SJSA1 (cell line): Measurements from ENCODE around the gene EXO1. TPM values are rescaled to one million over a fixed set of nuclear protein-coding genes. Genes with fewer than 3 reads are reported as not detected.
"Not testable (repeated sequence)": the region's sequence is repeated elsewhere in the genome, so short reads cannot be mapped to it uniquely, and the experiment has no call there.

Source experiments
- DNase-seq, 2 experiments: peaks; one replicate each; pipeline ENCODE4 v3.0.0-alpha.2; 2015 to 2020; ENCODE audit warnings: low spot score in 2 of 2, low read depth in 1 of 2
- H3K27ac ChIP-seq: fragments of 250-450 bp; sonication (Bioruptor Pico); 2 replicates; pipeline ENCODE4 v1.5.1; 2020; ENCODE audit warnings: mild to moderate bottlenecking, moderate library complexity
- H3K27me3 ChIP-seq: fragments of 250-450 bp; sonication (Bioruptor Pico); replicated peaks from 2 replicates; pipeline ENCODE4 v1.5.1; 2020; ENCODE audit warnings: mild to moderate bottlenecking, moderate library complexity
- H3K36me3 ChIP-seq: fragments of 250-450 bp; sonication (Bioruptor Pico); 2 replicates; pipeline ENCODE4 v1.5.1; 2020; ENCODE audit warnings: mild to moderate bottlenecking
- H3K4me1 ChIP-seq: fragments of 250-450 bp; sonication (Bioruptor Pico); replicated peaks from 2 replicates; pipeline ENCODE4 v1.6.1; 2021; ENCODE audit warnings: mild to moderate bottlenecking
- H3K4me3 ChIP-seq: fragments of 250-450 bp; sonication (Bioruptor Pico); 2 replicates; pipeline ENCODE4 v1.5.1; 2020; ENCODE audit warnings: mild to moderate bottlenecking
- H3K9me3 ChIP-seq: fragments of 250-450 bp; sonication (Bioruptor Pico); replicated peaks from 2 replicates; pipeline ENCODE4 v1.5.1; 2020; ENCODE audit warnings: mild to moderate bottlenecking
- total RNA-seq: library from RNA; depleted of rRNA; stranded (reverse); fragments of >200 nt; shearing (Covaris generic); gene quantifications from 2 replicates; pipeline ENCODE4 v1.2.3, GENCODE V29; 2014; rRNA removed

Gene EXO1
- 42.9 and 48.3 TPM in 2 replicates for total RNA-seq

GRCh38 chr1:241847796-241848685, at the start of gene EXO1:
Gene EXO1, plus strand, starts transcription at chr1:241848204. Its CDS starts 2,222 bp downstream, at chr1:241850426.
- H3K27ac ChIP-seq: peak within 1 kb of the TSS; percentile 95
- no peaks in the 10 kb centered on the region for H3K27me3 ChIP-seq
- H3K4me1 ChIP-seq: peaks cover 16% of the 10 kb centered on the region
- DNase-seq: peak; percentile 91 to 96
- H3K4me3 ChIP-seq: peak within 1 kb of the TSS; percentile 91
- peaks cover 43% of the 10 kb centered on the region for H3K36me3 ChIP-seq
- H3K9me3 ChIP-seq: no peaks in the 10 kb centered on the region

DNA sequence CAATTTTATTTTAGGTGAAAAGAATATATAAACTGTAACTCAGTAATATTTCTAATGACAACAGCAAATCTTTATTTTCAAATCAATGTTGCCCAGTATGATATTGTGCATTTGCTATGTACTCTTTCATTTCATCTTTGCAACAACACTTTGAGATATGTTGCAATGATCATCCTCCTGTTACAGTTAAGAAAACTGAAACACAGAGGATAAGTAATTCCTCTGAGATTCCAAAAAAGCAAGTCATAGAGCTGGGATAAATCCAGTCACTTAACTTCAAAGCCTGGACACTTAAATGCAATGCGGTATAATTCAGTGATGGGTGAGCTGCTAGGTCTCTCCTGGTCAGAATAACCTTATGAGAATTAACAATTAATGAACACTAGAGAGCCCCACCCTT, 48.6 kb upstream of the EXO1 start:
- H3K27me3 ChIP-seq: 0 out of 2 replicates have a peak, but pooled peaks cover 2% of the 10 kb centered on the region
- no peak overlapping the region for H3K4me3 ChIP-seq
- no peak for DNase-seq
- H3K9me3 ChIP-seq: no peaks in the 10 kb centered on the region
- no peak overlapping the region for H3K27ac ChIP-seq
- H3K36me3 ChIP-seq: no peaks in the 10 kb centered on the region
- peaks cover 4% of the 10 kb centered on the region for H3K4me1 ChIP-seq

DNA sequence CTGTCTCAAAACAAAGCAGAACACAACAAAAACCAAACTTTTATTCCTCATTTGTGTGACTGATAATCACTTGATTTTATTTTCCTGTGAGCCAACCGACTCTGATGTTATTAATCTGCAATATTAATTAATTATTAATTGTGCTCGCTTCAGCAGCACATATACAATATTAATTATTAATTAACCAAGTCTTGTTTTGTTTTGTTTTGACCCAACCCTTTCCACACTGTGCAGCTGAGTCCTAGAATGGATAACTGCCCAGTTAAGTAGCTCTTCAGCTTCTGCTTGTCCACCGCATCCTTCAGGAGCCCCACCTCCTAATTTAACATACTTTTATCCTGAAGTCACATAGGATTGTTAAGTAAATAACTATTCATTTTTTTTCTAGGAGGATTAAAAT, 47.4 kb upstream of the EXO1 start:
- DNase-seq: no peak
- H3K9me3 ChIP-seq: no peaks in the 10 kb centered on the region

DNA sequence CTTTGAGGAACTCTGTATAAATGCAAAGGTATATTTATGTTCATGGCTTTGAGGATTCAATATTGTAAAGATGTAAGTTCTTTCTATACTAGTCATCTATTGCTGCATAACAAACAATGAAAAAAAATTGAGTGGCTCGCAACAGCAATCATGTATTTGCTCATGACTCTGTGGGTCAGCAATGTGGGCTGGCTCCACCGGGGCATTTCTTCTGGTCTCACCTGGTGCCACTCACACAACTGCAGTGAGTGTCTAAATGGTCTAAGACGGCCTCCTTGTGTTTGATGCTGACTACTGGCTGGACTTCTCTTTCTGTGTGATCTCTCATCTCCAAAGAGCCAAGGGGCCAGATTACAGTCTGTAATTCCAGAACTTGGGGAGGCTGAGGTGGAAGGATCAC, 45.1 kb upstream of the EXO1 start:
- peak in 1 of 2 experiments; percentile 56 for DNase-seq
- 0 out of 2 replicates have a peak, but pooled peaks cover 2% of the 10 kb centered on the region for H3K27me3 ChIP-seq
- peaks cover 19% of the 10 kb centered on the region for H3K4me1 ChIP-seq
- H3K4me3 ChIP-seq: no peak overlapping the region
- no peaks in the 10 kb centered on the region for H3K36me3 ChIP-seq
- no peaks in the 10 kb centered on the region for H3K9me3 ChIP-seq
- no peak overlapping the region for H3K27ac ChIP-seq

More for the DNA sequence above, 47.4 kb upstream of the EXO1 start:
- Histone ChIP-seq H3K4me1 (peaks cover 4% of the 10 kb centered on the region), H3K4me3 (no peak overlapping the region), H3K27me3 (0 out of 2 replicates have a peak, but pooled peaks cover 2% of the 10 kb centered on the region), H3K36me3 (no peaks in the 10 kb centered on the region), H3K27ac (no peak overlapping the region)

DNA sequence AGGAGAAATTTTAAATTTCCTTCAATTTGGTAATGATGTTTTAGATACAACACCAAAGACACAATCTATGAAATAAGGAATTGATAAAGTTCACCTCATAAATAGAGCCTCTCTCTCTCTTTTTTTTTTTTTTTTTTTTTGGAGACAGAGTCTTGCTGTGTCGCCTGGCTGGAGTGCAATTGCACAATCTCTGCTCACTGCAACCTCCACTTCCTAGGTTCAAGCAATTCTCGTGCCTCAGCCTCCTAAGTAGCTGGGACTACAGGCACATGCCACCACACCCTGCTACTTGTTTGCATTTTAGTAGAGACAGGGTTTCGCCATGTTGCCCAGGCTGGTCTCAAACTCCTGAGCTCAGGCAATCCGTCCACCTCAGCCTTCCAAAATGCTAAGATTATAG, 43.3 kb upstream of the EXO1 start:
- H3K4me1 ChIP-seq: peaks cover 19% of the 10 kb centered on the region
- H3K9me3 ChIP-seq, H3K27me3 ChIP-seq, H3K4me3 ChIP-seq, DNase-seq, H3K36me3 ChIP-seq, H3K27ac ChIP-seq: not testable (repeated sequence)

DNA sequence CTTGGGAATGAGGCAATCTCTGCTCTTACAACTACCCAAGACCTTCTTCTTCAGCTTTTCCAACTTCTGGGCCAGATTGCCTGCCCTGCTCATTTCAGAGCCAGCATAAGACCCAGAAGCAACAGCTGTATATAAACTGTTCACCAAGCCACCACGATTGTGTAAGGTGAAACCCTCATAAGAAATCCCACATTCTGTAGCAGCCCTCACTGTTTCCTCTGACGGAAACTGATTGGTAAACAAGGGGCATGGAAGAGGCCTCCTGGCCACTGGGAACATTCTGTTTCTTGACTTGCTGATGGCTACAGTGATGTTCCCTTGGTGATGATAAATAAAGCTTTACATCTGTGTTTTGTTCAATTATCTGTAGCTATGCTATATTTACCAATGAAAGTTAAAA, 39.7 kb upstream of the EXO1 start:
- Histone ChIP-seq H3K4me1 (peaks cover 15% of the 10 kb centered on the region), H3K4me3 (no peak overlapping the region), H3K27me3 (no peaks in the 10 kb centered on the region), H3K9me3 (no peaks in the 10 kb centered on the region), H3K27ac (no peak overlapping the region), H3K36me3 (no peaks in the 10 kb centered on the region)
- DNase-seq: no peak

- peaks cover 15% of the 10 kb centered on the region for H3K4me1 ChIP-seq
- no peaks in the 10 kb centered on the region for H3K9me3 ChIP-seq
- H3K27ac ChIP-seq: no peak overlapping the region
- H3K36me3 ChIP-seq: no peaks in the 10 kb centered on the region
- DNase-seq: no peak
- no peaks in the 10 kb centered on the region for H3K27me3 ChIP-seq
- H3K4me3 ChIP-seq: no peak overlapping the region
These were observed 37.1 kb upstream of the EXO1 start for GRCh38 chr1:241810769-241811405.

DNA sequence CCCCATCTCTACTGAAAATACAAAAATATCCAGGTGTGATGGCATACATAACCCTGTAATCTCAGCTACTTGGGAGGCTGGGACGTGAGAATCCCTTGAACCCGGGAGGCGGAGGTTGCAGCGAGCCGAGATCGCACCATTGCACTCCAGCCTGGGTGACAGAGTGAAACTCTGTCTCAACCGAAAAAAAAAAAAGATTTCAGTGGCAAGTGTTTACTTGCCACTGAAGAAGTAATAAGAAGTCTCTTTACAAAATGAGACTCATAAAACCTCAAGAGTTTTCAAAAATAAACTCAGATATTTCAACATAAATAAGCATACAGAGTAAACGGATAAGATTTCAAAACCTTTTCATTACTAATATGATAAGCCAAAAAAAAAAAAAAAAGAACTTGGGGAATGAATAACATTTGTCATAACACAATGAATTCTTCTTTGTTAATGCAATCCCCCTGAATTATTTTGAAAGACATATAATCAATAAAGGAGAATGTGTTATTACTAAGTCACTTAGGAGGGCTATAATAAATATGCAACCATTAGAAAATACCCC, 34.2 kb upstream of the EXO1 start:
- Histone ChIP-seq H3K36me3 (no peaks in the 10 kb centered on the region), H3K9me3 (no peaks in the 10 kb centered on the region), H3K4me1 (peaks cover 19% of the 10 kb centered on the region), H3K27me3 (no peaks in the 10 kb centered on the region), H3K4me3 (no peak overlapping the region), H3K27ac (no peak overlapping the region)
- DNase-seq: no peak

GRCh38 chr1:241816008-241816407, 32.0 kb upstream of the EXO1 start:
- H3K9me3 ChIP-seq: no peaks in the 10 kb centered on the region
- no peak overlapping the region for H3K4me3 ChIP-seq
- H3K4me1 ChIP-seq: peaks cover 19% of the 10 kb centered on the region
- no peaks in the 10 kb centered on the region for H3K27me3 ChIP-seq
- no peak for DNase-seq
- H3K36me3 ChIP-seq: no peaks in the 10 kb centered on the region
- H3K27ac ChIP-seq: no peak overlapping the region

DNA sequence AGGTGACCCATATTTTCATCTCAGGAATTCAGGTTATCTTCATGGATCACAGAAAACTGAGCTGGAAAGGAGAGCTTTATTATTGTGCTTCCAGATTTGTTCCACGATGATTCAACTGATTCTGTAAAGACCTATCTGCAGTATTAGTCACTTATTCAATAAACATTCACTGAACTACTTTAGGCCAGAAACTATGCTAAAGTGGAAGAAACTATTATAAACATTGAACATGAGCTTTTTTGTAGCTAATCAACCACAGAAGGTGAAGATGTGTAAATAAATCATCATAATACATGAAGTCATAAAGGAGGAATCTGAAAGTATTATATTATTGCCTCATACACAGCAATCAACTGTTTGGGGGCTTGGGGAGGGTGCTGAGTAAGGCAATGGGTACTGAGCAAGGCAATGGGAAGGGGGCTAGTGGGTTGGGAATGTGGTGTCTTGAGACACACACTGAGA, 30.6 kb upstream of the EXO1 start:
- Histone ChIP-seq H3K27me3 (no peaks in the 10 kb centered on the region), H3K27ac (peak overlapping the region; percentile 51)

GRCh38 chr1:241817956-241818612, 29.9 kb upstream of the EXO1 start:
- Histone ChIP-seq H3K4me1 (peaks cover 26% of the 10 kb centered on the region), H3K27ac (peak overlapping the region; percentile 51), H3K9me3 (no peaks in the 10 kb centered on the region), H3K4me3 (no peak overlapping the region), H3K36me3 (no peaks in the 10 kb centered on the region), H3K27me3 (no peaks in the 10 kb centered on the region)
- no peak for DNase-seq

More for the DNA sequence above, 30.6 kb upstream of the EXO1 start:
- peak in 1 of 2 experiments; percentile 77 for DNase-seq
- Histone ChIP-seq H3K9me3 (no peaks in the 10 kb centered on the region), H3K36me3 (no peaks in the 10 kb centered on the region), H3K4me3 (no peak overlapping the region), H3K4me1 (peaks cover 26% of the 10 kb centered on the region)

GRCh38 chr1:241819340-241819866, 28.6 kb upstream of the EXO1 start:
- no peak for DNase-seq

DNA sequence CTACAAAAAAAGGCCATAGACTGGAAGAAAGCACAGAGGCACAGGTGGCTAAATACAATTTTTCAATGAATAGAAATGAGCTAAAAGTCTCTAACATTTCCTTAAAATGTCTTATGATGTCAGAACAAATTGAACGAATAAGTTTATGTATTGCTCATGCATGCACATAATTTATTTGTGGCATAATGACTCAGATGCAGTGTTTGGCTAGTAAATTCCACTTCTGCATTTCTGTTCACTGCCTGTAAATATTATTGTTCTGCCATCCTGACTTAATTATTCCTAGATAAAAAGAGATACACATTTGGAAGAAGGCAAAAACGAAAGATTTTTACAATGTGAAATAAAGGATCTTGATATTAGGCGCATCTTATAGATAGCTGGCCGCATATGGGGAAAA, 26.6 kb upstream of the EXO1 start:
- H3K36me3 ChIP-seq: no peaks in the 10 kb centered on the region
- peak in 1 of 2 experiments; percentile 50 for DNase-seq
- no peaks in the 10 kb centered on the region for H3K27me3 ChIP-seq

More at GRCh38 chr1:241819340-241819866, 28.6 kb upstream of the EXO1 start:
- Histone ChIP-seq H3K9me3 (no peaks in the 10 kb centered on the region), H3K4me3 (no peak overlapping the region), H3K4me1 (peaks cover 26% of the 10 kb centered on the region), H3K36me3 (no peaks in the 10 kb centered on the region), H3K27ac (no peak overlapping the region), H3K27me3 (no peaks in the 10 kb centered on the region)

More for the DNA sequence above, 26.6 kb upstream of the EXO1 start:
- Histone ChIP-seq H3K27ac (no peak overlapping the region), H3K9me3 (no peaks in the 10 kb centered on the region), H3K4me1 (peaks cover 22% of the 10 kb centered on the region), H3K4me3 (no peak overlapping the region)
